Measurements from ENCODE around the gene MORN5. TPM values are rescaled to one million over a fixed set of nuclear protein-coding genes. Genes with fewer than 3 reads are reported as not detected.

Gene MORN5
- polyA plus RNA-seq, 1 experiment, result not detected

DNA sequence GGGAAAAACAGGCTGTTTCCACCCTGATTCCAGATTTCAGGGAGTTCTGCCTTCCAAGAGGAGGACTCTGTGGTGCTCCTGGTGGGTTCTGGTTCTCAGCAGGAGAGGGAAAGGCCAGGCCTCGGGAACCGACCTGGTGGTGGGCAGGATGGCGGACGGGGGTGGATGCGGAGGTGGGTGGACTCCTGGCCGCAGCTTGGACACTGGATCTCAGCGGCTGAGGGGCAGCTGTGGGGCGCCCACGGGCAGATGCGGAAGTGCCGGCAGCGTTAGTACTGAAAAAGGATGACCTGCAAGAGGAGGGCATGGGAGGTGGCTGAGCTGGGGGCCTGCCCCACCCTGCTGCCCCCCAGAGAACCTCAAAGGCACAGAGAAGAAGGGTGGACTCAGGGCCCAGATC, 44.8 kb downstream of the MORN5 start:
- peaks cover 11% of the 10 kb centered on the region for H3K27me3 ChIP-seq (ENCODE audit: control insufficient read depth, insufficient read depth, low read length)
- no peak for DNase-seq (ENCODE audit: low read depth, low spot score)
- TF ChIP-seq, protein P1, sequence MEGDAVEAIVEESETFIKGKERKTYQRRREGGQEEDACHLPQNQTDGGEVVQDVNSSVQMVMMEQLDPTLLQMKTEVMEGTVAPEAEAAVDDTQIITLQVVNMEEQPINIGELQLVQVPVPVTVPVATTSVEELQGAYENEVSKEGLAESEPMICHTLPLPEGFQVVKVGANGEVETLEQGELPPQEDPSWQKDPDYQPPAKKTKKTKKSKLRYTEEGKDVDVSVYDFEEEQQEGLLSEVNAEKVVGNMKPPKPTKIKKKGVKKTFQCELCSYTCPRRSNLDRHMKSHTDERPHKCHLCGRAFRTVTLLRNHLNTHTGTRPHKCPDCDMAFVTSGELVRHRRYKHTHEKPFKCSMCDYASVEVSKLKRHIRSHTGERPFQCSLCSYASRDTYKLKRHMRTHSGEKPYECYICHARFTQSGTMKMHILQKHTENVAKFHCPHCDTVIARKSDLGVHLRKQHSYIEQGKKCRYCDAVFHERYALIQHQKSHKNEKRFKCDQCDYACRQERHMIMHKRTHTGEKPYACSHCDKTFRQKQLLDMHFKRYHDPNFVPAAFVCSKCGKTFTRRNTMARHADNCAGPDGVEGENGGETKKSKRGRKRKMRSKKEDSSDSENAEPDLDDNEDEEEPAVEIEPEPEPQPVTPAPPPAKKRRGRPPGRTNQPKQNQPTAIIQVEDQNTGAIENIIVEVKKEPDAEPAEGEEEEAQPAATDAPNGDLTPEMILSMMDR (IDR thresholded peaks at IDR 0.05; ENCODE audit: low read depth, low read length), result no peak
- ChIA-PET CTCF (no interaction called here), POLR2A (no interaction called here)
- no peak overlapping the region for H3K4me3 ChIP-seq (ENCODE audit: low read depth, low read length)
- no peak overlapping the region for H3K27ac ChIP-seq (ENCODE audit: low read depth, low read length)
- no peaks in the 10 kb centered on the region; the same call in 1 of the 2 replicates for H3K9me3 ChIP-seq (ENCODE audit: control insufficient read depth, insufficient read depth, low read length)

DNA sequence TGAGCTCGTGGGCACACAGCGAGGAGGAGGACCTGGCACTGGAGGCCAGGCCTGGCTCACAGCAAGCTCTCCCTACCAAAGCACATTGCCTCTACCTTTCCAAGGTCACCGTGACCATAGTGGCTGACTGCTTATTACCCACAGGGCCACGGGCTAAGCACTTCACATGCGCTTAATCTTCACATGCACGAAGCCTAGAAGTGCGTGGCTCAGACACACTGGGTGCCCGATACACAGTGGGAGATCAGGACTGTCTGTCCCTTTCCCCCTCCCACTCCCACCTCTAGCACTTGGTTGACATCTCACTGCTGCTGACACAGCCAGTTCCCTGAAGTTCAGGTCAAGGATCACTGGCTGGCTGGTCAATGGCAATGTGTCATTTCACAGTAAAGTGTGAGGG, 45.5 kb downstream of the MORN5 start:
- H3K27ac ChIP-seq (ENCODE audit: low read depth, low read length), result no peak overlapping the region
- ChIA-PET CTCF (no interaction called here), POLR2A (no interaction called here)
- no peak overlapping the region for H3K4me3 ChIP-seq (ENCODE audit: low read depth, low read length)
- TF ChIP-seq, protein P1 (IDR thresholded peaks at IDR 0.05; ENCODE audit: low read depth, low read length), result no peak
- H3K9me3 ChIP-seq (ENCODE audit: control insufficient read depth, insufficient read depth, low read length), result no peaks in the 10 kb centered on the region; the same call in 1 of the 2 replicates
- peaks cover 13% of the 10 kb centered on the region for H3K27me3 ChIP-seq (ENCODE audit: control insufficient read depth, insufficient read depth, low read length)
- DNase-seq (ENCODE audit: low read depth, low spot score), result no peak

DNA sequence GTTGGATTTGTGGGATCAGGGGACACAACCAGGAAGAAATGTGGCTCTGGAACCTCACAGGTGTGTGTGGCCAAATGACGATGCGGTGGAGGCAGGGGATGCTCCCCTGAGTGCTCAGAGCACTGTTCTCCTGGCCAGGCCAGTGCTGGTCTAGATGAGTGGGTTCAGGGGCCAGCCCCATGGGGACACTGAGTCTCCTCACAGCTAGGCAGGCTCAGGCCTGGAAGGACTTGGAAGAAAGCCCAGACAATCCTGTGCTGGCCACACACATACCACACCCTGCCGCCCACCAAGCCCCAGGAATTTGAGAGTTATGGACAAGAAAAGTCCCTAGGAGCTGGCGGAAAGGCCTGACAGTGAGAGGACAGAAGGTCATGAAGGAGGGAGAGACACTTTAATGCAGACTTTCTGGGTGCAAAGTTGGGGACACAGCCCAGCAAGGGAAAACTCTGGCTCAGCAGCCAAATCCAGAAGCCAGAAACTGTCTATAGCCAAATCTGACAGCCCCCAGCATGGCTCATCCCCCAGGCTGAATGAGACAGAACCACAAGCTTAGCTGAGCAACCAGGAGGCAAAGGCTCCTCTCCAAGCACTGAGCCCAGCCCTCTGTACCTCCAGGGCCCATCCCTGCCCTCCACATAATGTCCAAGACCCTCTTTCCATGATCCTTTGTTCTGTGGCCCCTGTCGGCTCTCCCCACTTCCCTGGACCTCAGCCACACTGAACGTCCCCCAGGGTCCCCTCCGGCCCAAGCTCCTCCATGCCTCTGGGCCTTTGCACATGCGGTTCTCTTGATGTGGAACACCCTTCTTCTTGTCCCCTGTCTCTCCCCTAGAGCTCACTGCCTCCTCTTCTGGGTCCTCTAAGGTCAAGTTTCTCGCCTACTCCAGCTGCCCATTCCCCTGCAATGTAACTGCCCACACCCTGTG, 46.7 kb downstream of the MORN5 start:
- TF ChIP-seq, protein P1 (IDR thresholded peaks at IDR 0.05; ENCODE audit: low read depth, low read length), result no peak
- ChIA-PET POLR2A (no interaction called here), CTCF (interaction anchor here (1.2 kb wide), 1 partner anchor 144 kb away, joined by 3 read pairs; no protein-coding TSS in a partner anchor)
- peak; percentile 37 for DNase-seq (ENCODE audit: low read depth, low spot score)
- H3K9me3 ChIP-seq (ENCODE audit: control insufficient read depth, insufficient read depth, low read length), result no peaks in the 10 kb centered on the region; the same call in 1 of the 2 replicates
- no peak overlapping the region for H3K4me3 ChIP-seq (ENCODE audit: low read depth, low read length)
- H3K27ac ChIP-seq (ENCODE audit: low read depth, low read length), result no peak overlapping the region
- peaks cover 18% of the 10 kb centered on the region for H3K27me3 ChIP-seq (ENCODE audit: control insufficient read depth, insufficient read depth, low read length)

DNA sequence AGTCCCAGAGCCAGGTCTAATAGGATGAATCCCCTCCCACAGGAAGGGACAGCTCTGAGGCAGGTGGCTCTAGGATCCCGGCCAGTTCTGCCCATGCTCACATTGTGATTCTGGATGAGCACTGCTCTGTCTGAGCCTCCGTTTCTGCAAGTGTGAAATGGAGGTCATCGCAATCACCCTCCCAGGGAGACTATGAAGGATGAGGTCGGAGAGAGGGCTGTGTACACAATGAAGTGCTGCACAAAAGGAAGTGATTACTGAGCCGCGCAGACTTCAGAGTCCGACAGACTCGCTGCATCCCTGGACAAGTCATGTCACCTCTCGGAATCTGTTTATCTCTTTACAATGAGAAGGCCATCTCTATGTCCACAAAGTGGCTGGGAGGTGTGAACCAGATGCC, 47.4 kb downstream of the MORN5 start:
- no peak for DNase-seq (ENCODE audit: low read depth, low spot score)
- ChIA-PET POLR2A (no interaction called here), CTCF (interaction anchor here (1.2 kb wide), 1 partner anchor 143 kb away, joined by 3 read pairs; no protein-coding TSS in a partner anchor)
- peaks cover 25% of the 10 kb centered on the region for H3K27me3 ChIP-seq (ENCODE audit: control insufficient read depth, insufficient read depth, low read length)
- no peak overlapping the region for H3K27ac ChIP-seq (ENCODE audit: low read depth, low read length)
- H3K4me3 ChIP-seq (ENCODE audit: low read depth, low read length), result no peak overlapping the region
- TF ChIP-seq, protein P1 (IDR thresholded peaks at IDR 0.05; ENCODE audit: low read depth, low read length), result no peak
- no peaks in the 10 kb centered on the region; the same call in 1 of the 2 replicates for H3K9me3 ChIP-seq (ENCODE audit: control insufficient read depth, insufficient read depth, low read length)

DNA sequence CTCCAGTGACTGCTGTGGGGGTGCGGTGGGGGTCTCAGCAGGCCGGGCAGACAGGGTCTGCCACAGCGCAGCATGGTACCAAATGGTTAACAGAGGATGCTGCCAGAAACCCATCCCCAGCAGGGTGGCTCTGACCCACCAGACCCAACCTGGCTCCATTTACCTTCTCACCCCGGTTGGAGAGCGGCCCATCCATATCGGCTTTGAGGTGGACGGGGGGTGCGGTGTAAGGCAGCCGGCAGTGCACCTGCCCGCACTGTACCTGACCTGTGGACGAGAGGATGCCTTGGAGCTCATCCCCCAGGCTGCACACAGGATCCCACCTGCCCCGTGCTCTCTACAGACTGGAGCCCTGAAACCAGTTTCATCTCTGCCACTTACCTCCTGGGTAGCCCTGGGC, 49.7 kb downstream of the MORN5 start:
- H3K27ac ChIP-seq (ENCODE audit: low read depth, low read length), result no peak overlapping the region
- no peak overlapping the region for H3K4me3 ChIP-seq (ENCODE audit: low read depth, low read length)
- ChIA-PET POLR2A (no interaction called here), CTCF (interaction anchor here (0.6 kb wide), 1 partner anchor 142 kb away, joined by 3 read pairs; no protein-coding TSS in a partner anchor)
- H3K27me3 ChIP-seq (ENCODE audit: control insufficient read depth, insufficient read depth, low read length), result peaks cover 45% of the 10 kb centered on the region
- no peak for DNase-seq (ENCODE audit: low read depth, low spot score)
- TF ChIP-seq, protein P1 (IDR thresholded peaks at IDR 0.05; ENCODE audit: low read depth, low read length), result no peak
- no peaks in the 10 kb centered on the region; the same call in 1 of the 2 replicates for H3K9me3 ChIP-seq (ENCODE audit: control insufficient read depth, insufficient read depth, low read length)

All from AG04450 (cell line).